CMK (cell line): ENCODE results near the gene CHST1.

ENCODE experiments used
- DNase-seq: peaks from one replicate; pipeline ENCODE4 v3.0.0-alpha.2; 2010; ENCODE audit warnings: low read depth

CHST1 gene

GRCh38 chr11:45659818-45660160, 5.6 kb downstream of the CHST1 start:
- DNase-seq, result no peak

DNA sequence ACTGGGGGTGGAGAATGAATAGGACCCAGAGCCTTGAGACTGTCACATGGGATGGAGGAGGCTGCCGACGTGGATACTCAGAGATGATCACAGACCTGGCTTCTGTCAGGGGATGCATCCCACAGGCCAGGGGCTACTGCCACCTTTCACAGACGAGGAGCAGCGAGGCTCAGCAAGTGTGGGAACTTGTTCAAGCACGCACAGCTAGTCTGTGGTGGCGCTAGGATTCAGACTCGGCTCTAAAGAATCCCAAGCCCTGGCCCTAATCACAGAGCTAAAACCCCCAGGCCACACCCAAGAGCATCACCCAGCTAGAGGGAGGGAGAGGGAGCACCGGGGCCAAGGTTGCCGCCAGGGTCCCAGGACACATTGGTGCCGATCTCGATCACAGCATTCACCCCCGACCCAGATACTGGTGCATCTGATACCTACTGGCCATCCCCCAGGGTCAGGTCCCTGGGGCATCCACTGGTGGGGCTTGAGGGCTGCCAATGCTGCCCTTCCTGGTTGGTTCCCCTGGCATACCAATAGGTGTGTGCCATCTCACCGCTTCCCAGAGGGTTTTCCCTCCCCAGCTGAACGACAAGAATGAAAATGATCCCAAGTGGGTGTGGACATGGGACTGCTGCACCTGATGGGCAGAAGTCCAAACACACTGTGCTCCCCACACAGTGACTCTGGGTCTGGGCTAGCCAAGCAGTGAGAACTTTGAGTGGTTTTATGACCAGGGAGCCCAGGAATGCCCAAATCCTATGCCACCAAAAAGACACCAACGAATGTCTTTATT, 6.2 kb downstream of the CHST1 start:
- no peak for DNase-seq

GRCh38 chr11:45658292-45658991, 7.0 kb downstream of the CHST1 start:
- peak; percentile 25 for DNase-seq

- no peak for DNase-seq
Observed at GRCh38 chr11:45657496-45658260, 7.7 kb downstream of the CHST1 start.

DNA sequence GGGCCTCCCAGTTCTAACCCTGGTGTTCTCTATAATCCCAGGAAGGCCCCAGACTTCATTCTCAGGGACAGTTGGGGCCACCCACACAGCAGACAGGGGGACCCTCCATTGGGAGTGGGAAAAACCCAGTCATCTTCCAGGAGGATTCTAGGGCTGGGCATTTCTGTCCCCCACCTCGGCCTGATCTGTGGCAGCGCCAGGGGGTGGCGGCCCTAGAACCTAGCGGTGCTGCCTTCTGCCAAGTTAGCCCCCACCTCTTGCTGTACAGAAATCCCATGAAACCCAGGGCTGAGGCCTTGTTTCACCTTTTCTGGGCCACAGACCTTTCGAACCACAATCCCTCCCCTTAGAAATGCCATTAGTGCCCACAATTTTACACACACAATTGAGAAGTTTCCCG, 9.6 kb downstream of the CHST1 start:
- DNase-seq, result no peak

- no peak for DNase-seq
Observed at GRCh38 chr11:45655347-45655756, 10.1 kb downstream of the CHST1 start.

GRCh38 chr11:45655012-45655283, 10.5 kb downstream of the CHST1 start:
- DNase-seq, result no peak

- DNase-seq, result no peak
Observed at GRCh38 chr11:45654231-45655011, 11.0 kb downstream of the CHST1 start.

GRCh38 chr11:45653277-45653676, 12.1 kb downstream of the CHST1 start:
- no peak for DNase-seq

DNA sequence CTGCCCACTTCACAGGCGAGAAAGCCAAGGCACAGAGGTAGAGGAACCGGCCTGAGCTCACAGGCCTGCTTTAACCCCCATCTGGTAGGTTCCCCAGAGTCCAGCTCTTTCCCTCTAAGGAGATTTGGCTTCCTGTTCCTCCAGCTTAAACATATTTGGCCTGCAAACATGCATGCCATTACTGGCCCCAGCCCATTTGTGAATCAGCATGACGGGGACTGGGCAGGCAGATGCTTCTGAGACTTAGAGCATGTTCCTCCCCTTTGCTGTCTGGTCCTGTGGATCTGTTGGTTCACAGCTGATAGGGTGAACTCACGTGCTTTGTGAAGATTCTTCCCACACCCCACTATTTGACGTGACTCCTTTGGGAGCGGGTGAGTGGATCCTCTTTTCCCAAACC, 12.6 kb downstream of the CHST1 start:
- DNase-seq, result no peak

GRCh38 chr11:45651841-45652749, 13.3 kb downstream of the CHST1 start:
- DNase-seq, result no peak

DNA sequence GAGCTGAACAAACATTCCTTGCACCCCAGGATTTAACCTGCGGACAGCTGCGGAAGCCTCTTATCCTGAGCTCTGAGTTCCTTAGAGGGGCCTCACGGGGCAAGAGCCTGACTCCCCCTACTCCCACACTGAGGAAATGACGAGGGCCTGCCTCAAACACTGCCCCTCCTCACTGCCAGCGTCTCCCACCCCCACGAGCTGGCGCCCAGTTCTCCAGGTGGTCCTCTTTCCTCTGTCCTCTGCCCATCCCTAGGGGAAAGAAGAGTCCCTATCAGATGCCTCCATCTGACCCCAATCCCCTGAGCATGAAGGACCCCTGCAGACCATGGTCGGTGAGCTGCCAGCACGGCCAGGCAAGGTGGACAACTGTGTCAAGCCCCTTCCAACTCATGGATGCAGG, 14.3 kb downstream of the CHST1 start:
- no peak for DNase-seq

GRCh38 chr11:45650166-45651095, 15.0 kb downstream of the CHST1 start:
- DNase-seq, result no peak

DNA sequence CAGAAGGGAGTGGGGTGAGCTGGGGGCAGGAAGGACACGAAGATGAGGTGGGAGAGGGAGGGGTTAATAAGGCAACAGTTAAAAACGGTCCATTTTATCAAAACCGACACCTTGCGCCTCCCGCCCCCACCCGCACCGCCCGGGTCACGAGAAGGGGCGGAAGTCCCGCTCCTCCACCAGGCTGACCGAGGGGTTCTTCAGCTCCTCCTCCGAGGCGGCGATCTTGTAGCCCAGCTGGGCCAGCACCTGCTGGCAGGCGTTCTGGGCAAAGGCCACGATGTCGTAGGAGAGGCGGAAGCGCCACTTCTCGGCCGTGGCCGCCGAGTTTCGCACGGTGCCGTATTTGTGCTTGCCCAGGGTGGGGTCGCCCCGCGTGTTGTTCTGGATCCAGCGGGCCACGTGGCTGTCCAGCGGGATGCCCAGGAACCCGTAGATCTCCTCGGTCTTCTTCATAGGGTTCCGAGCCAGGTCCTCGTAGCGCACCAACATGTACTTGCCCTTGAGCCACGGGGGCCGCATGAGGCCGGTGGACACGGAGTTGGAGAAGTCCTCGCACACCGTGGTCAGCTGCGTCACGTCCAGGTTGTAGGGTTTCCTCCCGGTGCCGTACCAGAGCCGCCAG, 15.8 kb downstream of the CHST1 start:
- DNase-seq, result no peak

- DNase-seq, result no peak
Observed at GRCh38 chr11:45648931-45649330, 16.5 kb downstream of the CHST1 start.

- DNase-seq, result no peak
Observed at GRCh38 chr11:45647786-45648185, 17.6 kb downstream of the CHST1 start.

DNA sequence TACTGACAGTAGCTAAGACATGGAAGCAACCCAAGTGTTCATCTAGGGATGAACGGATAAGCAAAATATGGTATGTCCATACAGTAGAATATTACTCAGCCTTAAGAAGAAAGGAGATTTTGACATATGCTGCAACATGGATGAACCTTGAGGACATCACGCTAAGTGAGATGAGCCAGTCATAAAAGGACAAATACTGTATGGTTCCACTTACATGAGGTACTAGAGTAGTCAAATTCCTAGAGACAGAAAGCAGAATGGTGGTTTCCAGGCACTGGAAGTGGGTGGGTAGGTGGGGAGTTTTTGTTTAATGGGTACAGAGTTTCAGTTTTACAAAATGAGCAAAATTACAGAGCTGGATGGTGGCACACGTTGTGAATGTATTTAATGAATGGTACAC, 18.1 kb downstream of the CHST1 start:
- DNase-seq, result no peak

GRCh38 chr11:45646275-45646927, 19.0 kb downstream of the CHST1 start:
- no peak for DNase-seq
